A673 (cell line): ENCODE data around the gene ARHGAP24.

ENCODE experiments used
- CTCF ChIP-seq: fragments of 300-800, 200-600 bp; sonication (generic); conservative IDR thresholded peaks from 2 replicates; pipeline ENCODE4 v1.5.1; 2017; ENCODE audit warnings: low read depth, mild to moderate bottlenecking, antibody characterized with exemption, low read length, moderate library complexity, mixed read lengths
- EZH2 ChIP-seq: fragments of 200-600 bp; sonication (generic); IDR thresholded peaks from 2 replicates; pipeline ENCODE4 v1.6.1; 2017; ENCODE audit warnings: borderline replicate concordance, low read depth, mild to moderate bottlenecking, mixed read lengths, antibody characterized with exemption, low read length; ENCODE audit not compliant: poor library complexity, severe bottlenecking

- TF ChIP-seq CTCF = no peak
- no peak for TF ChIP-seq EZH2
These were observed 348.3 kb downstream of the ARHGAP24 start for GRCh38 chr4:85823295-85823694.
